ENCODE measurements around the gene MYOZ1.
"Not testable (repeated sequence)": the region's sequence is repeated elsewhere in the genome, so short reads cannot be mapped to it uniquely, and the experiment has no call there.

Gene MYOZ1

GRCh38 chr10:73641328-73642060 is at the start of gene MYOZ1:
MYOZ1 (minus strand) TSS chr10:73641474; CDS start chr10:73640017, 1,457 bp downstream.
- no peak for DNase-seq (ENCODE audit: low read depth)

GRCh38 chr10:73690755-73691154 is 49.5 kb upstream of the MYOZ1 start:
- not testable (repeated sequence) for DNase-seq (ENCODE audit: low read depth)

- DNase-seq (ENCODE audit: low read depth), result not testable (repeated sequence)
Measured at GRCh38 chr10:73689596-73689995, 48.3 kb upstream of the MYOZ1 start.

GRCh38 chr10:73687641-73688040 is 46.4 kb upstream of the MYOZ1 start:
- DNase-seq (ENCODE audit: low read depth), result not testable (repeated sequence)

GRCh38 chr10:73674546-73674945 is 33.3 kb upstream of the MYOZ1 start:
- not testable (repeated sequence) for DNase-seq (ENCODE audit: low read depth)

- DNase-seq (ENCODE audit: low read depth), result not testable (repeated sequence)
Measured at GRCh38 chr10:73668378-73668777, 27.1 kb upstream of the MYOZ1 start.

- peak; percentile 70 for DNase-seq (ENCODE audit: low read depth)
Measured at GRCh38 chr10:73666153-73666809, 25.0 kb upstream of the MYOZ1 start.

- not testable (repeated sequence) for DNase-seq (ENCODE audit: low read depth)
Measured at GRCh38 chr10:73665581-73665980, 24.3 kb upstream of the MYOZ1 start.

GRCh38 chr10:73664156-73665040 is 23.1 kb upstream of the MYOZ1 start:
- not testable (repeated sequence) for DNase-seq (ENCODE audit: low read depth)

GRCh38 chr10:73663621-73664020 is 22.3 kb upstream of the MYOZ1 start:
- not testable (repeated sequence) for DNase-seq (ENCODE audit: low read depth)

GRCh38 chr10:73662705-73663104 is 21.4 kb upstream of the MYOZ1 start:
- DNase-seq (ENCODE audit: low read depth), result not testable (repeated sequence)

GRCh38 chr10:73655990-73656298 is 14.7 kb upstream of the MYOZ1 start, which contains the start of gene SYNPO2L:
SYNPO2L (minus strand) TSS chr10:73656029; CDS start chr10:73655922, 107 bp downstream.
- no peak for DNase-seq (ENCODE audit: low read depth)

GRCh38 chr10:73655257-73655989 is 14.1 kb upstream of the MYOZ1 start:
- DNase-seq (ENCODE audit: low read depth), result no peak

GRCh38 chr10:73653701-73654100 is 12.4 kb upstream of the MYOZ1 start:
- peak; percentile 85 for DNase-seq (ENCODE audit: low read depth)

- no peak for DNase-seq (ENCODE audit: low read depth)
Measured at GRCh38 chr10:73653195-73653594, 11.9 kb upstream of the MYOZ1 start.

GRCh38 chr10:73650537-73651331 is 9.5 kb upstream of the MYOZ1 start:
- peak; percentile 91 for DNase-seq (ENCODE audit: low read depth)

- peak; percentile 81 for DNase-seq (ENCODE audit: low read depth)
Measured at GRCh38 chr10:73649876-73650536, 8.7 kb upstream of the MYOZ1 start.

- DNase-seq (ENCODE audit: low read depth), result peak; percentile 89
Measured at GRCh38 chr10:73648975-73649829, 7.9 kb upstream of the MYOZ1 start.

GRCh38 chr10:73647875-73648651 is 6.8 kb upstream of the MYOZ1 start:
- no peak for DNase-seq (ENCODE audit: low read depth)
